ENCODE results near the gene MDH1B. TPM values are rescaled to one million over a fixed set of nuclear protein-coding genes. Genes with fewer than 3 reads are reported as not detected.

MDH1B gene
- total RNA-seq, 1 experiment from 2014 or later = 2.7 TPM

DNA sequence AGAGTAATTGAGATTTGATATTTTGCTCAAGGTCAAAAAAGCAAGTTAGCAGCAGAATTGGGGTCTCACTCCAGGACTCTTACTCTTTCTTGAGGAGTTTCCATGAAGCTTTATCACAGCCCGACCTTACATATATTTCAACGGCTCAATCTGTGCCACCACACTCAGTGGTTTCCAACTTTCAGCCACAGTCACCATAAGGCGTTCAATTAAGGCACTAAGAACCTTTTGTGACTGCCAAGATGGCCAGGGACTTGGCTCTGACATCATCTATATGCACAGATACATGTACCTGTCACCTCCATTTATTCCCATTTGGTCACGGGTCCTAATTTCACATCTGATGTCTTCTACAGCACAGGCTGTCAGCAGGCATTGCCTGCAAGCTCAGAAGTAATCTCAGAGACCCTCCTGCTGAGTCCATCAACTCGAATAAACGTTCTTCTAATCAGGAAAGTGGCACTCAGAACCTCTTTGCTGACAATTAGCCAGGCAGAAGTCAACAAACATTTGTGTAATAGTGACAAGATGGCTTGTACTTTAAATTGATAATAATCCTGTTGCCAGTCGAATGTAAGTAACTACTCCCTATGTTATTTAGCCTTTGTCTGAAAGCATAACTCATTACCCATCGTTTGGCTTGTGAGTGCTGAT, 63.0 kb downstream of the MDH1B start:
- no peaks in the 10 kb centered on the region for H3K27me3 ChIP-seq (ENCODE audit: insufficient read depth, low read depth)
- no peaks in the 10 kb centered on the region for H3K9me2 ChIP-seq (ENCODE audit: insufficient read depth)
- no peak overlapping the region for H3K27ac ChIP-seq
- CTCF ChIA-PET = no interaction called here
- H3K4me2 ChIP-seq = no peak overlapping the region
- H3F3A ChIP-seq (ENCODE audit: insufficient read depth, low read depth) = no peaks in the 10 kb centered on the region
- POLR2A ChIA-PET (ENCODE audit: unreplicated experiment) = no interaction called here
- TF ChIP-seq, protein P1, sequence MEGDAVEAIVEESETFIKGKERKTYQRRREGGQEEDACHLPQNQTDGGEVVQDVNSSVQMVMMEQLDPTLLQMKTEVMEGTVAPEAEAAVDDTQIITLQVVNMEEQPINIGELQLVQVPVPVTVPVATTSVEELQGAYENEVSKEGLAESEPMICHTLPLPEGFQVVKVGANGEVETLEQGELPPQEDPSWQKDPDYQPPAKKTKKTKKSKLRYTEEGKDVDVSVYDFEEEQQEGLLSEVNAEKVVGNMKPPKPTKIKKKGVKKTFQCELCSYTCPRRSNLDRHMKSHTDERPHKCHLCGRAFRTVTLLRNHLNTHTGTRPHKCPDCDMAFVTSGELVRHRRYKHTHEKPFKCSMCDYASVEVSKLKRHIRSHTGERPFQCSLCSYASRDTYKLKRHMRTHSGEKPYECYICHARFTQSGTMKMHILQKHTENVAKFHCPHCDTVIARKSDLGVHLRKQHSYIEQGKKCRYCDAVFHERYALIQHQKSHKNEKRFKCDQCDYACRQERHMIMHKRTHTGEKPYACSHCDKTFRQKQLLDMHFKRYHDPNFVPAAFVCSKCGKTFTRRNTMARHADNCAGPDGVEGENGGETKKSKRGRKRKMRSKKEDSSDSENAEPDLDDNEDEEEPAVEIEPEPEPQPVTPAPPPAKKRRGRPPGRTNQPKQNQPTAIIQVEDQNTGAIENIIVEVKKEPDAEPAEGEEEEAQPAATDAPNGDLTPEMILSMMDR (conservative IDR thresholded peaks at IDR 0.05) = no peak
- TF ChIP-seq EZH2 (IDR thresholded peaks at IDR 0.05; ENCODE audit: low read depth) = no peak
- H3K79me2 ChIP-seq (ENCODE audit: low read depth) = no peaks in the 10 kb centered on the region
- H3K4me3 ChIP-seq = no peak overlapping the region
- H2AFZ ChIP-seq = no peak overlapping the region
- no TSS peak for BruUV-seq (replicated peaks)
- intact Hi-C loops (cut with micrococcal nuclease; ENCODE audit: unreplicated experiment) = no loop called here
- DNase-seq = no peak
- no peaks in the 10 kb centered on the region for H3K4me1 ChIP-seq (replicated peaks; ENCODE audit: insufficient read depth)
- H3K36me3 ChIP-seq (ENCODE audit: low read depth) = no peaks in the 10 kb centered on the region
- no peaks in the 10 kb centered on the region for H4K20me1 ChIP-seq (ENCODE audit: insufficient read depth)
- no peaks in the 10 kb centered on the region for H3K9me3 ChIP-seq (ENCODE audit: insufficient read depth, low read depth)

DNA sequence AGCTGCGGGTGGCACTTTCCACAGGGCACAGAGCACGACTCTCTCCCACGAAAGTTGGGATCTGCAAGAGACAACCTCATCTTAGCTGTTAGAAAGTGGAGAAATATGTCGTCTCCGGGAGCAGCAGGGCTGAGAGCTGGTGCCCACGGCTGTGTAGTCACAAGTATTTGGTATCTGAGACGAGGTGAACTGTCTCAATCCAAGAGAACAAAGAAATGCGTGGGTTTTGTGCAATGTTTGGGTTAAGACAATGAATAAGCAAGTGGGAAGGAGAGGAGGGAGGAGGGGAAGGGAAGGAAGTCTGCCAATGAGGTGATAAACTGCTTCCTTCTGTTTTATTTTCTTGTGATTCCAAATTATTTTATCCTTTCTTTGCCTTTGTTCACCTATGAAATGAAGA, 65.0 kb downstream of the MDH1B start:
- H3K79me2 ChIP-seq (ENCODE audit: low read depth) = no peaks in the 10 kb centered on the region
- H3K4me3 ChIP-seq = no peak overlapping the region
- TF ChIP-seq EZH2 (IDR thresholded peaks at IDR 0.05; ENCODE audit: low read depth) = no peak
- TF ChIP-seq, protein P1 (conservative IDR thresholded peaks at IDR 0.05) = no peak
- no peaks in the 10 kb centered on the region for H3K9me2 ChIP-seq (ENCODE audit: insufficient read depth)
- H3F3A ChIP-seq (ENCODE audit: insufficient read depth, low read depth) = no peaks in the 10 kb centered on the region
- POLR2A ChIA-PET (ENCODE audit: unreplicated experiment) = no interaction called here
- no peak overlapping the region for H3K27ac ChIP-seq
- no peak overlapping the region for H3K4me2 ChIP-seq
- no TSS peak for BruUV-seq (replicated peaks)
- H3K27me3 ChIP-seq (ENCODE audit: insufficient read depth, low read depth) = no peaks in the 10 kb centered on the region
- no peaks in the 10 kb centered on the region for H3K4me1 ChIP-seq (replicated peaks; ENCODE audit: insufficient read depth)
- no peaks in the 10 kb centered on the region for H4K20me1 ChIP-seq (ENCODE audit: insufficient read depth)
- intact Hi-C loops (cut with micrococcal nuclease; ENCODE audit: unreplicated experiment) = no loop called here
- DNase-seq = no peak
- H3K36me3 ChIP-seq (ENCODE audit: low read depth) = no peaks in the 10 kb centered on the region
- no peaks in the 10 kb centered on the region for H3K9me3 ChIP-seq (ENCODE audit: insufficient read depth, low read depth)
- CTCF ChIA-PET = no interaction called here
- no peak overlapping the region for H2AFZ ChIP-seq

- Histone ChIP-seq H3K9me3 (ENCODE audit: insufficient read depth, low read depth) (no peaks in the 10 kb centered on the region), H4K20me1 (ENCODE audit: insufficient read depth) (no peaks in the 10 kb centered on the region), H3K79me2 (ENCODE audit: low read depth) (no peaks in the 10 kb centered on the region), H3K9me2 (ENCODE audit: insufficient read depth) (no peaks in the 10 kb centered on the region), H3K36me3 (ENCODE audit: low read depth) (no peaks in the 10 kb centered on the region), H3K4me1 (replicated peaks; ENCODE audit: insufficient read depth) (no peaks in the 10 kb centered on the region), H3K27me3 (ENCODE audit: insufficient read depth, low read depth) (no peaks in the 10 kb centered on the region), H3F3A (ENCODE audit: insufficient read depth, low read depth) (no peaks in the 10 kb centered on the region), H3K4me2 (no peak overlapping the region), H2AFZ (no peak overlapping the region), H3K4me3 (no peak overlapping the region), H3K27ac (no peak overlapping the region)
- TF ChIP-seq EZH2 (IDR thresholded peaks at IDR 0.05; ENCODE audit: low read depth) = no peak
- BruUV-seq (replicated peaks) = no TSS peak
- ChIA-PET CTCF (no interaction called here), POLR2A (ENCODE audit: unreplicated experiment) (no interaction called here)
- intact Hi-C loops (cut with micrococcal nuclease; ENCODE audit: unreplicated experiment) = loop anchor here (10.0 kb wide), 1 partner anchor 144 kb away; no protein-coding TSS in a partner anchor
- DNase-seq = no peak
Observed at GRCh38 chr2:206698811-206699210, 66.3 kb downstream of the MDH1B start.

GRCh38 chr2:206696910-206697309, 68.2 kb downstream of the MDH1B start:
- Histone ChIP-seq H3K27me3 (ENCODE audit: insufficient read depth, low read depth) (no peaks in the 10 kb centered on the region), H3K4me3 (no peak overlapping the region), H3K4me2 (no peak overlapping the region), H3K4me1 (replicated peaks; ENCODE audit: insufficient read depth) (no peaks in the 10 kb centered on the region), H3K36me3 (ENCODE audit: low read depth) (no peaks in the 10 kb centered on the region), H3K9me2 (ENCODE audit: insufficient read depth) (no peaks in the 10 kb centered on the region), H2AFZ (no peak overlapping the region), H3K27ac (no peak overlapping the region), H3K9me3 (ENCODE audit: insufficient read depth, low read depth) (no peaks in the 10 kb centered on the region), H4K20me1 (ENCODE audit: insufficient read depth) (no peaks in the 10 kb centered on the region), H3F3A (ENCODE audit: insufficient read depth, low read depth) (no peaks in the 10 kb centered on the region), H3K79me2 (ENCODE audit: low read depth) (no peaks in the 10 kb centered on the region)
- TF ChIP-seq, protein P1 (conservative IDR thresholded peaks at IDR 0.05) = no peak
- no peak for TF ChIP-seq EZH2 (IDR thresholded peaks at IDR 0.05; ENCODE audit: low read depth)
- intact Hi-C loops (cut with micrococcal nuclease; ENCODE audit: unreplicated experiment) = loop anchor here (10.0 kb wide), 1 partner anchor 142 kb away; no protein-coding TSS in a partner anchor
- CTCF ChIA-PET = no interaction called here
- POLR2A ChIA-PET (ENCODE audit: unreplicated experiment) = no interaction called here
- DNase-seq = no peak
- no TSS peak for BruUV-seq (replicated peaks)

Measured in PC-9 (cell line).